Stomach (tissue), 9 donors: Measurements from ENCODE around the gene UPK3A. TPM values are rescaled to one million over a fixed set of nuclear protein-coding genes. Genes with fewer than 3 reads are reported as not detected.

Experiments used
- DNase-seq, 2 donors: peaks; one replicate each; pipeline versions ENCODE4 v3.0.0 to v3.0.0-alpha.2; 2013 to 2019
- H3K27ac ChIP-seq, 5 donors: fragments of 200-600 bp in 4 of 5; sonication (generic) in 4 of 5; one replicate each; pipeline ENCODE4 v1.5.1; 2013 to 2019; ENCODE audit warnings: mild to moderate bottlenecking in 1 of 5, moderate library complexity in 1 of 5
- H3K27me3 ChIP-seq, 3 donors: fragments of 200-600 bp; sonication (generic); one replicate each; pipeline ENCODE4 v1.5.1; 2017 to 2019; ENCODE audit warnings: mixed run types in 1 of 3
- H3K36me3 ChIP-seq, 4 donors: fragments of 200-600 bp; sonication (generic); 1 replicate in 3 of 4; 2 replicates in 1 of 4; pipeline ENCODE4 v1.5.1; 2016 to 2019
- H3K4me1 ChIP-seq, 4 donors: fragments of 200-600 bp; sonication (generic); one replicate each; pipeline ENCODE4 v1.5.1; 2016 to 2019
- H3K4me3 ChIP-seq, 4 donors: fragments of 200-600 bp; sonication (generic) in 3 of 4; one replicate each; pipeline ENCODE4 v1.5.1; 2016 to 2019; ENCODE audit warnings: mild to moderate bottlenecking in 1 of 4
- H3K9me3 ChIP-seq, 4 donors: fragments of 200-600 bp; sonication (generic); one replicate each; pipeline ENCODE4 v1.5.1; 2016 to 2019
- EP300 ChIP-seq: sonication (generic); formaldehyde crosslinking; IDR thresholded peaks from one replicate; pipeline ENCODE4 v1.6.1; 2017; ENCODE audit warnings: antibody characterized with exemption
- POLR2A ChIP-seq, 4 donors: fragments of 450-650 bp; IDR thresholded peaks; one replicate each; pipeline ENCODE4 v1.6.1; 2016; ENCODE audit warnings: antibody characterized with exemption in 4 of 4, control low read depth in 2 of 4, mild to moderate bottlenecking in 1 of 4, moderate library complexity in 1 of 4
- POLR2AphosphoS5 ChIP-seq, 3 donors: sonication (generic); formaldehyde crosslinking; IDR thresholded peaks; one replicate each; pipeline ENCODE4 v1.6.1; 2016; ENCODE audit warnings: antibody characterized with exemption in 3 of 3
- WGBS, 5 donors: extraction: QIAGEN DNeasy Blood & Tissue Kit in 3 of 5; methylation state at CpG; one replicate each; pipeline versions ENCODE4 v1.1.5 to v1.1.7; 2013 to 2018; 5-methylcytosine and 5-hydroxymethylcytosine counted together
- intact Hi-C: fragments of 100-400 bp; cut with DNase I; formaldehyde crosslinking; loops from one replicate; pipeline ENCODE4 v1.15.1; 2023; ENCODE audit warnings: low total_unique reads
- polyA plus RNA-seq, 3 donors: library from polyadenylated mRNA; stranded (reverse); fragments of 200-250 nt; gene quantifications; one replicate each; pipeline ENCODE4 v1.2.3, GENCODE V29; 2013
- total RNA-seq, 5 donors: library from RNA; depleted of rRNA; stranded (reverse); fragments of >200 nt; gene quantifications; one replicate each; pipeline versions ENCODE4 v1.1.0 to v1.2.3, GENCODE V29; 2014 to 2016
- TF ChIP-seq, protein P1 (sequence below), 7 experiments: fragments of 450-650 bp in 4 of 7; fragments of 200-600 bp in 3 of 7; sonication (generic) in 3 of 7; IDR thresholded peaks; one replicate each; pipeline ENCODE4 v1.5.1; 2016 to 2019; ENCODE audit warnings: antibody characterized with exemption in 7 of 7, control low read depth in 2 of 7, mild to moderate bottlenecking in 1 of 7
- donor health status: healthy with polysubstance abuse.
- donor health status: Bipolar disorder and iron deficiency.
- donor health status: healthy.

UPK3A gene
- total and polyA plus RNA-seq, 8 donors: 0.10 to 1.3 (median 0.76) TPM; not detected in 5

DNA sequence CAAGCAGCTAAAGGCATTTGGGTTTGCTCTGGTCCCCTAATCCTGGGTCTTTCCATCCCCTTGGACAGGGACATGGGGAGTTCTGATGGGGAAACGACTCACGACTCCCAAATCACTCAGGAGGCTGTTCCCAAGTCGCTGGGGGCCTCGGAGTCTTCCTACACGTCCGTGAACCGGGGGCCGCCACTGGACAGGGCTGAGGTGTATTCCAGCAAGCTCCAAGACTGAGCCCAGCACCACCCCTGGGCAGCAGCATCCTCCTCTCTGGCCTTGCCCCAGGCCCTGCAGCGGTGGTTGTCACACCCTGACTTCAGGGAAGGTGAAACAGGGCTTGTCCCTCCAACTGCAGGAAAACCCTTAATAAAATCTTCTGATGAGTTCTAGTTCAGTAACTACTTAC lies 10.7 kb downstream of the UPK3A start:
- Histone ChIP-seq H3K27me3 (peaks cover 0 to 2% (median 0%) of the 10 kb centered on the region in 3 donors), H3K9me3 (no peaks in the 10 kb centered on the region), H3K4me1 (peaks cover 0 to 7% (median 2%) of the 10 kb centered on the region in 4 donors), H3K36me3 (no peaks in the 10 kb centered on the region), H3K4me3 (no peak overlapping the region), H3K27ac (no peak overlapping the region)
- no peak for DNase-seq
- TF ChIP-seq POLR2A (IDR thresholded peaks at IDR 0.05) (no peak), EP300 (no peak), POLR2AphosphoS5 (IDR thresholded peaks at IDR 0.05) (no peak)
- TF ChIP-seq, protein P1, sequence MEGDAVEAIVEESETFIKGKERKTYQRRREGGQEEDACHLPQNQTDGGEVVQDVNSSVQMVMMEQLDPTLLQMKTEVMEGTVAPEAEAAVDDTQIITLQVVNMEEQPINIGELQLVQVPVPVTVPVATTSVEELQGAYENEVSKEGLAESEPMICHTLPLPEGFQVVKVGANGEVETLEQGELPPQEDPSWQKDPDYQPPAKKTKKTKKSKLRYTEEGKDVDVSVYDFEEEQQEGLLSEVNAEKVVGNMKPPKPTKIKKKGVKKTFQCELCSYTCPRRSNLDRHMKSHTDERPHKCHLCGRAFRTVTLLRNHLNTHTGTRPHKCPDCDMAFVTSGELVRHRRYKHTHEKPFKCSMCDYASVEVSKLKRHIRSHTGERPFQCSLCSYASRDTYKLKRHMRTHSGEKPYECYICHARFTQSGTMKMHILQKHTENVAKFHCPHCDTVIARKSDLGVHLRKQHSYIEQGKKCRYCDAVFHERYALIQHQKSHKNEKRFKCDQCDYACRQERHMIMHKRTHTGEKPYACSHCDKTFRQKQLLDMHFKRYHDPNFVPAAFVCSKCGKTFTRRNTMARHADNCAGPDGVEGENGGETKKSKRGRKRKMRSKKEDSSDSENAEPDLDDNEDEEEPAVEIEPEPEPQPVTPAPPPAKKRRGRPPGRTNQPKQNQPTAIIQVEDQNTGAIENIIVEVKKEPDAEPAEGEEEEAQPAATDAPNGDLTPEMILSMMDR (IDR thresholded peaks at IDR 0.05): no peak
- intact Hi-C loops: no loop called here
- 81 to 96% (median 87%) methylated on average over 5 to 9 of the region's 9 CpGs for WGBS, 5 donors

DNA sequence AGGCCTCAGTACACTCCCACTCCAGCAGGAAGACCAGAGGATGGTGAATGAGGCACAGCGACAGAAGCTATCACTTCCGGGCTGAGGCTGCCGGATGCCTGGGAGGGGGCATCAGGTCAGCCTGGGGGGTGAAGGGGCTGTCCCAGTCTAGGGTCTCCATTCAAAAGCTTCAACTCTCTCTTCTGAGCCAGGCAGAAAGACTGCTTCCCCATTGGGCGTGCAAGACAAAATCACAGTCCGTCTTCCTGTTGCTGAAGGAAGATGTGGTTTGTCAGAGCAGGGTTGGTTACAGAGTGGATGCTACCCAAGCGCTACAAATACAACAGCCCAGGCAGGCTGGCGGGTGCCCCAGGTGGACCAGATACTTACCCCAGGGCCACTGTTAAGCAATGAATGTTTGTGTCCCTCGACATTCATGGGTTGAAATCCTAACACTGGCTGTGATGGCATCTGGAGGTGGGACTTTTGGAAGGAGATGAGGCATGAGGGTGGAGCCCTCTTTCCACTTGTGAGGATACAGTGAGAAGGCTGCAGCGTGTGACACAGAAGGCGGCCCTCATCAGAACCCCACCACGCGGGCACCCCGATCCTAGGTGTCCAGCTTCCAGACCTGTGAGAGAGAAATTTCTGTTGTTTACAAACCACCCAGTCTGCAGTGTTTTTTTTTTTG lies 12.0 kb downstream of the UPK3A start:
- Histone ChIP-seq H3K9me3 (no peaks in the 10 kb centered on the region), H3K4me3 (no peak overlapping the region), H3K27me3 (no peaks in the 10 kb centered on the region), H3K27ac (no peak overlapping the region), H3K36me3 (no peaks in the 10 kb centered on the region), H3K4me1 (no peaks in the 10 kb centered on the region)
- WGBS, 5 donors: 75 to 82% (median 80%) methylated on average over 13 of the region's 13 CpGs
- TF ChIP-seq POLR2A (IDR thresholded peaks at IDR 0.05) (no peak), EP300 (no peak), POLR2AphosphoS5 (IDR thresholded peaks at IDR 0.05) (no peak)
- TF ChIP-seq, protein P1 (IDR thresholded peaks at IDR 0.05): no peak
- peak in 1 of 2 donors; percentile 37 for DNase-seq
- intact Hi-C loops: no loop called here

DNA sequence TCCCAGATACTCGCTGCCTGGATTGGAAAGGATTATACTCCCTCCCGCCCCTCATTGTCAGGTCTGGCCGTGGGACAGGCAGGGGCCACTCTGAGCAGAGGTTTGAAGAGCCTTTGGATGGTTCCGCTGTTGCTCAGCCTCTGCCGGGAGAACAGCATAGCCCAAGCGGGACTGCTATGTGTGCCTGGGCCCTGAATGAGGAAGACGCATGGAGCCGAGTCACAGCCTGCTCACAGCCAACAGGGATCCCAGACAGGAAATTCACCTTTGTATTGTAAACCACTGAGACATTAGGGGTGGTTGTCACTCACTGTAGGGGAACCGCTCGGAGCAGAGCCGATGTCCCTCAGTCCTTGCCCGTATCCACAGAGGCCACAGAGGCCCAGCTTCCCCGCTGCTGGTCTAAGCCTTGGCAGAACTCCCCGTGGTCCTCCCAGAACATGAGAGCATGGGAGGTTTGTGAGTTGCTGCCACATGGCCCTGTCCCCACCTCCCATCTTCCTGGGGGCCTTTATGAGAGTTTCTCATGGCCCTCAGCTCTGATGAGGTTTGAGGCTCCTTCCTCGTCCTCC lies 14.3 kb downstream of the UPK3A start:
- no peak for DNase-seq
- Histone ChIP-seq H3K27ac (no peak overlapping the region), H3K4me3 (no peak overlapping the region), H3K4me1 (no peaks in the 10 kb centered on the region), H3K27me3 (no peaks in the 10 kb centered on the region), H3K36me3 (no peaks in the 10 kb centered on the region), H3K9me3 (no peaks in the 10 kb centered on the region)
- TF ChIP-seq, protein P1 (IDR thresholded peaks at IDR 0.05): no peak
- TF ChIP-seq EP300: no peak
- no peak for TF ChIP-seq POLR2AphosphoS5 (IDR thresholded peaks at IDR 0.05)
- TF ChIP-seq POLR2A (IDR thresholded peaks at IDR 0.05): no peak
- 72 to 85% (median 79%) methylated on average over 9 to 15 of the region's 15 CpGs for WGBS, 5 donors
- intact Hi-C loops: no loop called here

DNA sequence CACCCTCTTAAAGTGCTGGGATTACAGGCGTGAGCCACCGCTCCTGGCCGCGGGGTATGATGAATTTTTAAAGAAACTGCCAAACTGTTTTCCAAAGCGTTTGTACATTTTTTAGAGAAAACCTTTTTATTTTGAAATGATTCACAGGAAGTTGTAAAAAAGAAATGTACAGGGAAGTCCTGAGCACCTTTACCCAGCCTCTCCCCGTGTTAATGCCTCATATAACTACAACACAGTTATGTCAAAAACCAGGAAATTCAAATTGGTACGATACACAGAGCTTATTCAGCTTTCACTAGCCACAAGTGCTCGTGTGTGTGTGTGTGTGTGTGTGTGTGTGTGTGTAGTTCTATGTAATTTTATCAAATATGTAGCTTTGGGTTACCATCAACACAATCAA lies 18.0 kb downstream of the UPK3A start:
- no peaks in the 10 kb centered on the region for H3K4me1 ChIP-seq
- DNase-seq: no peak
- intact Hi-C loops: no loop called here
- no peaks in the 10 kb centered on the region for H3K27me3 ChIP-seq
- H3K4me3 ChIP-seq: no peak overlapping the region
- TF ChIP-seq POLR2A (IDR thresholded peaks at IDR 0.05) (no peak), EP300 (no peak), POLR2AphosphoS5 (IDR thresholded peaks at IDR 0.05) (no peak)
- TF ChIP-seq, protein P1 (IDR thresholded peaks at IDR 0.05): no peak
- no peak overlapping the region for H3K27ac ChIP-seq
- H3K36me3 ChIP-seq: no peaks in the 10 kb centered on the region
- no peaks in the 10 kb centered on the region for H3K9me3 ChIP-seq
- WGBS, 5 donors: 70 to 79% (median 72%) methylated on average over 8 of the region's 8 CpGs
